ENCODE measurements around the gene ABCD2. TPM values are rescaled to one million over a fixed set of nuclear protein-coding genes. Genes with fewer than 3 reads are reported as not detected.

ABCD2 gene
- total and polyA plus RNA-seq, 9 of the 15 experiments (the other 6 are each of a cell fraction or from before 2014, with no cell fraction given), result 0.01 to 0.08 (median 0.04) TPM; not detected in 3

DNA sequence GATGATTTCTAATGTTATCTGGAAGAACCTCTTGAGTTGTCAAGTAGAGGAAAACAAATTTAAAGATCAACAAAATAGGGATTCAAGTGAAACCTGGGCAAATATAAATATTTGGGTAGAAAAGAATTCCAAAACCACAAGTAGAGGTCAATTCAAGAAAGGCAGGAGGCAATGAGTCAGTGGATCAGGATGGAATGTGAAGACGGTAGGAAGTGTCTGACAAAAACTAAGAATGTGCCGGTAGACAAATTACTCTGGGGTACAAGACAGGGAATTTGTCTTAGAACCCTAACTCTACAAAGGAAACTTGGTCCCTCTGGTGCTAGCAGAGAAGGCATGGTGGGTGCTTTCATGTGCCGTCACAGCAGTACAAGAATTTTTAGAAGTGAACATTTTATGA is 13.6 kb downstream of the ABCD2 start (continued):
- TF ChIP-seq ZNF518B (CRISPR knock-in tag; IDR thresholded peaks at IDR 0.05) (no peak), BRF2 (IDR thresholded peaks at IDR 0.05; ENCODE audit: borderline replicate concordance, insufficient read depth, insufficient read length) (no peak), GABPB2 (CRISPR knock-in tag; conservative IDR thresholded peaks at IDR 0.05) (no peak), DMBX1 (CRISPR knock-in tag; IDR thresholded peaks at IDR 0.05; ENCODE audit: borderline replicate concordance) (no peak), E2F1 (CRISPR knock-in tag; IDR thresholded peaks at IDR 0.05) (no peak), PHB (CRISPR knock-in tag; IDR thresholded peaks at IDR 0.05) (no peak)
